Hindlimb muscle (tissue), 1 donor: ENCODE results near the gene EPS15. TPM values are rescaled to one million over a fixed set of nuclear protein-coding genes. Genes with fewer than 3 reads are reported as not detected.
"Not testable (repeated sequence)": the region's sequence is repeated elsewhere in the genome, so short reads cannot be mapped to it uniquely, and the experiment has no call there.

Experiments used
- DNase-seq: peaks from one replicate; pipeline ENCODE4 v3.0.0-alpha.2; 2013
- polyA plus RNA-seq: library from polyadenylated mRNA; unstranded; fragments of 120-200 nt; gene quantifications from one replicate; pipeline ENCODE4 v1.2.1, GENCODE V29; 2013; ENCODE audit not compliant: insufficient read length

Gene EPS15
- polyA plus RNA-seq, result 30.4 TPM

DNA sequence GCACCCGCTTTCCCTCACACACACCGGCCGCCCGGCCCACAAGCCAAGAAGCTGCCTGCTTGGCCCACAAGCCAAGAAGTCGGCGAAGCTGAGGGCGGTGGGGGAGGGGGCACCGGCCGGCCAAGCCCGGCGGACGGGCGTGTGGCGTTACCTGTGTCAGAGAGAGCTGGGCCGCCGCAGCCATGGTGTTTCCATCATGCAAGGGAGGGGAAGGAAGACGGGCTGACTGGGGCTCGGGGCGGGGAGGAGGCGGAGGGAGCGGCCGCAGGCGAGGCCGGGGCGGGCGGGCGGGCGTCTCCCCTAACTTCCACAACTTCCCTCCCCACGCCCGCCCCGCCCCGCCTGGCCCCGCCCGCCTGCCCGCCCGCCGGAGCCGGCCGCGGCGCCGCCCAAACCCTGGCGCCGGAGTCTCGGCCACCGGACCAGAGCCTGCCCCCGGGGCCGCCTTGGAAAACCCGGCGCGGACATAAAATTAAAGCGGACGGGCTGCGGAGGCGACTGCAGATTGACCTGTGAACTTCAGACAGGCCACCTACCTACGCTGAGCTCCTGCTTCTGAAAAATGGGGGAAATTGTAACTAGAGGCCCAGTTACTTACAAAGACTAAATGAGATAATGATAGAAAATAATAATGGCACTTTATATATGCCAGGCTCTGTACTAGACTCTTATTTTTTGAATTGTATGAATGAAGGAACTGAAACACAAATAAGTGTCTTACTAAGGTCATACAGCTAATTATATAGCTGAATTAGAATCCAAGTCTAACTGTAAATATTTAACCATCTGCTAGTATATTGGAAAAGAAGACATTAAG is at the start of gene EPS15:
TSS of gene EPS15 (minus strand) at position 219 of the 817 bp plus-strand sequence. CDS start at position 184, 35 bp downstream.
- DNase-seq, result peak; percentile 87

DNA sequence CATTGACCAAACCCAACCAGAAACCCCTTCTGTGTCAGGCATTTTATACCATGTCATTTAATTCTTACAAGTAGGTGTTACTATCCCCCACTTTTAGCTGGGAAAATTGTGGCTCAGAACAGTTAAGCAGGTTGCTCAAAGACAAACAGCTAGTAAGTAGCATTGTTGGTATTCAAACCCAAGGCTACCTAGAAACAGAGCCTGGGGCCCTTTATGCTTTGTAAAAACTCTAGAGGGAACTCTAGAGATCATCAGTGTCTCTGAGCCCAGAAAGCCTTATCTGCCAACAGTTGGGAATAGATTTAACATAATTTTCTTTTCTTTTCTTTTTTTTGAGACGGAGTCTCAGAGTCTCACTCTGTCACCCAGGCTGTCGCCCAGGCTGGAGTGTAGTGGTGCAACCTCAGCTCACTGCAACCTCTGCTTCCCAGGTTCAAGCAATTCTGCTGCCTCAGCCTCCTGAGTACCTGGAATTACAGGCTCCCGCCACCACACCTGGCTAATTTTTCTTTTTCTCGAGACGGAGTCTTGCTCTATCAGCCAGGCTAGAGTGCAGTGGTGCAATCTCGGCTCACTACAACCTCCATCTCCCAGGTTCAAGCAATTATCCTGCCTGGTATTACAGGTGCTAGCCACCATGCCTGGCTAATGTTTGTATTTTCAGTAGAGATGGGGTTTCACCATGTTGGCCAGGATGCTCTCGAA is 49.3 kb upstream of the EPS15 start:
- DNase-seq, result no peak

DNA sequence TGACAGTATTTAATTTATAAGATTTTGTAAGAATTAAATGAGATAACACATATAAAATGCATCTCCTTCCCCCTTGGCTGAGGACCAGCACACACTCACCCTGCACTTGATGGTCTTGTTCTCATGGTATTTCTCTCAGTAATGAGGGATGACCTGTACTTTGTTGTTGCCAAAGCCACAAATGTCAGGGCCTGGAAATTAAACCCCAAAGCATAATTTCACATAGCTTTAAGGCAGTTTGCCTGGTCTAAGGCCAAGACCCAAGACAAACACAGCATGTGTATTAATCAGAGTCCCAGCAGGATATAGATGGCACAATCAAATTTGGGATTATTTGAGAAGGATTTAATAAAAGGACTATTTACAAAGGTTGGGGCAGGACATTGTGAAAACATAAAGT is 48.6 kb upstream of the EPS15 start:
- no peak for DNase-seq

DNA sequence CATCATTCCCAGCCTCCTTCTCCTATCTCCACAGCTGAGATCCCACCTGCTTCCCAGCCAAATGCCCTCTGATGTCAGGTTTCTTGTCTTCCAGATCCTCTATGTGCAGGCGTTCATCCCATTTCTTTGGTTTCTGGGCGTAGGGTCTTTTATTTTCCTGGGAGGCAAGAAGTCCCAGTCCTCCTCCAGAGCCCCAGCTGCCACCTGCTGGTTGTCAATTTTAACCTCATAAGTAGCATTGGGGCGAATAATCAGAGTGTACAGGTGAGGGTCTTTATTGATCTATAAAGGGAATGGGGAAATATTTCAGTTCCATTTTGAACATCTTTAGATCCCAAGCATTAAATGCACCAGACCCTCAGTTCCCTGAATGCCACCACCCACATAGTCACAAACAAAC is 47.2 kb upstream of the EPS15 start:
- DNase-seq, result no peak

DNA sequence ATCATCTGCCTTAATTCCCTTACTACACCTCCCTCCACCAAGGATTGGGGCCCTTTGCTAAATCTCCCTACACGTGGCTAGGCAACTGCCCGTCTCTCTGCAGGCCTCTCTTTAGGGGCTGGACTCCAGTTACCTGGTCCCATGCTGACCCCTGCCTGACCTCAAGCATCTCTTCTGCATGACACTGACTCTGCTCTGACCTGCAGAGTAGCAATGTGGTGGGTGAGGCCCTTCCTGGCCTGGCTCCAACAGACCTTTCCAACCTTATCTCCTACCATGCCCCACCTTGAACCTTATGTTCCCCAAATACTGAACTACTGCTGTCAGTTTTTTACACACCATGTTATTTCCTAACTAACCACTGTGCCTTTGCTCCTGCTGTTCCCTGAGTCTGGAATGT is 45.9 kb upstream of the EPS15 start:
- DNase-seq, result no peak

GRCh38 chr1:51564124-51564523 is 45.1 kb upstream of the EPS15 start:
- DNase-seq, result no peak

DNA sequence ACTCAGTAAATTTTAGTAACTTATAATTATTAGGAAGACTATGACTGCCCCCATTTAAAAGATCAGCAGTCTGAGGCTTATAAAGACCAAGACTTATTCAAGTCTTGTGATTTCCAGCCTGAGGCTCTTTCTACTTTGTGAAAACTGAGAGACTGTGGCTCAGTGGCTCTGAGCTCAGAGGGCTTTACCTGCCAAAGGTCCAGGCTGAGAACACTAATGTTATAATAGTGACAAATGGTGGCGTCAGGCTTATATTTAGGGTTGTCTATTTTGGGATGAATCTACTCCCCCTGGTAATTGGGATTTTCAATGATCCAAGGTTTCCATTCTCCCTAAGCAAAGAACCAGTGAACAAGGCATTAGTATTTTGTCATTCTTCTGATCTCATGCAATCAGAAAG is 42.6 kb upstream of the EPS15 start:
- DNase-seq, result no peak

- not testable (repeated sequence) for DNase-seq
Measured at GRCh38 chr1:51560895-51561294, 41.8 kb upstream of the EPS15 start.

DNA sequence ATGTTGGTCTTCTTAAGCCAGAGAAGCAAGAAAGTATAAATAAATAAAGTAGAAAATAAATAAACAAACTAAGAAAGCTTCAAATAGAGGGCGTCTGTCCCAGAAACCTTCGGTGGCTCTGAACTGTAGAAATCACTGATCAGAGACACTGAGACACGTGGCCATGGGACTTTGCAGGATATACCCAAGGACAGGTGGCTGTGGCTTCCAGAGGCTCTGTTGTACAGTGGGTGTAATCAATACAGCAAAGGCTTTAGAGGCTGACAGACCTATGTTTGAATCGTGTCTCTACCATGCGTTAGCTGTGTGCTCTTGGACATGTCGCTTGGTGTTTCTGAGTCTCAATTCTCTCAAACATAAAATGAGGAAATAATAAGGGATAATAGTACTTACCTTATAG is 41.0 kb upstream of the EPS15 start:
- no peak for DNase-seq

DNA sequence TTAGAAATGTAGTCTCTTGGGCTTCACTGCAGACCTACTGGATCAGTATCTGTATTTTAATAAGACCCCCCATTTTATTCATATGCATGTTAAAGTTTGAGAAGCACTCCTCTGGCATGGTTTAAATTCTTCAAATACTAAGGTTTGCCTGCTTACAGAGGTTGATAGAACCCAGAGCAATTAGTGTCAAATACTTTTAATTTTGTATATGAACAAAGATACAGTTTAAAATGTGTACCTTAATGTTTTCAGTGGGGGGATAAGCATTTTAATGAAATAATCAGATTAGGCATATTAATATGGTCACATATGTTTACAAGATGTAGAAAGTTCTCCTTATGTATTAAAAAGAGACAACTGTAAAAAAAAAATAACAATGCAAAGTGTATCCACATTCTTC is 40.4 kb upstream of the EPS15 start:
- DNase-seq, result no peak

DNA sequence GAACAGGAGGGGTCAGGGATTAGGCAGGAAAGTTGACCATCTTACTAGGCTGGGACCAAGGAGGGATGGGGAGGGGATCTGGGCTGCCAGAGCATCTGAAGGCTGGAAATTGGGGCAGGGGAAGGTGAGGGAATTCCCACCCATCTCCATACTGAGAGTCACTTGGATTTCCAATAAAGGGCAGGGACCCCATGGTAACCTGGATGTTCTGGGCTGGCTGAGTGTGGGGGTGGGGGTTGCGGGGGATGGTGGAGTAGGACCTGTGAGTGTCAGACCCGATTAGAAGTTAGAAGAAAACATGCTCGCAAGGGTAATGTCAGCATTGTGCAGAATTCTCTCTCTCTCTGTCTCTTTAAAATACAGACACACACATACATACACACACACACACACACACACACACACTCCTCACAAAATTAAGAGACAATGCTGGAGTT is 40.0 kb upstream of the EPS15 start:
- no peak for DNase-seq

GRCh38 chr1:51558375-51558924 is 39.4 kb upstream of the EPS15 start:
- DNase-seq, result no peak

GRCh38 chr1:51557168-51557567 is 38.1 kb upstream of the EPS15 start:
- DNase-seq, result no peak

- no peak for DNase-seq
Measured at GRCh38 chr1:51555866-51556619, 37.0 kb upstream of the EPS15 start.

DNA sequence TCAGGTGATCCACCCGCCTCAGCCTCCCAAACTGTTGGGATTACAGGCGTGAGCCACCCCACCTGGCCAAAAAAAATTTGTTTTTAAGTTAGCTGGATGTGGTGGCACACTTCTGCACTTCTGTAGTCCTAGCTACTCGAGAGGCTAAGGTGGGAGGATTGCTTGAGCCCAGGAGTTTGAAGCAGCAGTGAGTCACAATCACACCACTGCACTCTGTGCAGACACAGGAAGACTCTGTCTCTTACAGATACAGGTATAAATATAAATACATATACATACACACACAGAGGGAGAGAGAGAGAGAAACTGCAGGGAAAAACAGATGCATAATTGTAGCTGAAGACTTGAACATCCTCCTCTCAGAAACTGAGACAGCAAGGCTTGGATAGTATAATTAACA is 34.8 kb upstream of the EPS15 start:
- DNase-seq, result no peak

- no peak for DNase-seq
Measured at GRCh38 chr1:51552929-51553807, 34.1 kb upstream of the EPS15 start.

- no peak for DNase-seq
Measured at GRCh38 chr1:51551848-51552296, 32.8 kb upstream of the EPS15 start.

GRCh38 chr1:51551081-51551480 is 32.0 kb upstream of the EPS15 start:
- no peak for DNase-seq

DNA sequence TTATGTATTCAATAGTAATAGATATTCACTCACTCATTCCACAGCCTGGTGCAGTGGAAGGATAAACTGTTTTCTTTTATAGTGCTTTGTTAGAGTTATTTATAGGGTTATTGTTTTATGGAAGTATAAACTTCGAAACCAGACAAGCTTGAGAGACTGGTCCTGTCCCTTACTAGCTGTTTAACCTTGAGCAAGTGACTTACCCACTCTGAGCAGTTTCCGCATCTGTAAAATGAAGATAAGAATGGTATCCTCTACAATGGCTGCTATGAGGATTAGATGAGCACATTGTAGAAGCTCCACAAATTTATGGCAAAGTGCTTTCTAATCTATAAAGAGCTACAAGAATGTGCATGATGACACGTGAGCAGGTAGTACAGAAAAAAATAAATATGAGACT is 30.8 kb upstream of the EPS15 start:
- no peak for DNase-seq

DNA sequence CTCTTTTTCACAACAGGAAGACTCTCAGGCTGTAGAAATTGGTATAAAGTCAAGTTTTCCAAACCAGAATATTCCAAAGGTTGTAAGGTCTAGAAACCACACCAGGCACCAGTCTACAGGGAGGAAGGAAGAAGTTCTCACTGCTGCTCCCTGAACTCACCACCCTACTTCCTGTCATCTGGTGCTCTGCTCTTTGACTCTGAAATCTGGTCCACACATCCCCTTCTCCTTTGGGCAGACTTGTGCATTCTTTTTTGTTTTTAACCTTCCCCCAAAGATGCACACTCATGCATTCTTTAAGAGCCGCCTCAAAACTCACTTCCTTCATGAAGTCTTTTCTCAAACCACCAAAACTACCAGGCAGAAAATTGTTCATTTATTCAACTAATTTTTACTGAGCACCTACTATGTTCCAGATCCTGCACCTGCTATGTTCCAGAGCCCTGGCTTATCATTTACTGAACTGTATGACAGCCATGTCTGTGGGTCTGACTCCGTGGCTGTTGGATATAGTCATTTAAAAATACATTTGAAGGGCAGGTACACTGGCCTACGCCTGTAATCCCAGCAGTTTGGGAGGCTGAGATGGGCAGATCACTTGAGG is 30.1 kb upstream of the EPS15 start:
- peak; percentile 14 for DNase-seq

DNA sequence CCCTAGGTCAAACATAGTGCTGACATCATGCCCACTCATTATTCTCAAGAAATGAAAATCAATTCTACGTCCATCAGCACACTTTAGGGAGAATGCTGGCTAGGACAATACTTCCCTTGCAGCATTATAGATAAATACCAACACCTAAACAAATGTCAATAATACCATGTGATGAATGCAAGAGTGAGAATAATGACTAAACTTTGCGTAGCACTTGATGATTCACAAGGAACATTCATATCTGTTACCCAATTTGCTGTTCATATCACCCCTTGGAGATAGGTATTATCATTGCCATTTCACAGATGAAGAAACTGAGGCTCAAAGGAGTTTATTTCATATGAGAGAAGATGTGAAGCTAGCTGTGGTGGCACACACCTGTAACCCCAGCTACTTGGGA is 24.8 kb upstream of the EPS15 start:
- no peak for DNase-seq
